ENCODE measurements around the gene EEF1AKMT2.

- TF ChIP-seq CTCF (IDR thresholded peaks at IDR 0.05) (no peak), EZH2phosphoT487 (IDR thresholded peaks at IDR 0.05) (no peak), EZH2 (IDR thresholded peaks at IDR 0.05) (no peak)
Measured at GRCh38 chr10:124717911-124718741, 73.6 kb downstream of the EEF1AKMT2 start.

All from neural progenitor cell (in vitro differentiated cells).